Measurements from ENCODE around the gene PIEZO1. TPM values are rescaled to one million over a fixed set of nuclear protein-coding genes. Genes with fewer than 3 reads are reported as not detected.
A peak's percentile ranks its signal among the peaks of the same experiment; 100 is the strongest.
"Not testable (repeated sequence)": the region's sequence is repeated elsewhere in the genome, so short reads cannot be mapped to it uniquely, and the experiment has no call there.

Gene PIEZO1
- total RNA-seq, 1 donor from 2014 or later: 198 TPM

DNA sequence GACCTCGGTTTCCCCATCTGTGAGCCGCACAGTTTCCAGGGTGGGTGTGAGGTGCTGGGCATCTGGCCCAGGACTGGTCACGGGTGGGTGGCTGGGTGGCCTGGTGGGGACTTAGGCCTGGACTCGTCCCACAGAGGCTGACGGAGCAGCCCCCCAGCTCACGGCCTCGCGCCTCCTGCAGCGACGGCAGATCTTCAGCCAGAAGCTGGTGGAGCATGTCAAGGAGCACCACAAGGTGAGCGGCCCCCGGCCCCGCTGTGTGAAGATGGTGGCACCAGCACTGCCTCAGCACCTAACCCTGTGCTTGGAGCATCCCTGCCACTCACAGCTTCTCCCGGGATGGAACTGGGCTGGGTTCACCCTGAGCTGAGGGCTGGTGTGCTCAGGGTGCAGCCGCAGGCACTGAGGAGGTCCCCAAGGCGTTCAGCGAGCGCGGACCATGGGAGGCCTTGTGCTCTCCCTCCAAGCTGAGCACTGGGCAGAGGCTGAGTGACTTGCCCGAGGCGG is 20.9 kb upstream of the PIEZO1 start:
- no peak for DNase-seq (ENCODE audit: low read depth)

GRCh38 chr16:88805340-88805715 is 20.3 kb upstream of the PIEZO1 start:
- no peak for DNase-seq (ENCODE audit: low read depth)

DNA sequence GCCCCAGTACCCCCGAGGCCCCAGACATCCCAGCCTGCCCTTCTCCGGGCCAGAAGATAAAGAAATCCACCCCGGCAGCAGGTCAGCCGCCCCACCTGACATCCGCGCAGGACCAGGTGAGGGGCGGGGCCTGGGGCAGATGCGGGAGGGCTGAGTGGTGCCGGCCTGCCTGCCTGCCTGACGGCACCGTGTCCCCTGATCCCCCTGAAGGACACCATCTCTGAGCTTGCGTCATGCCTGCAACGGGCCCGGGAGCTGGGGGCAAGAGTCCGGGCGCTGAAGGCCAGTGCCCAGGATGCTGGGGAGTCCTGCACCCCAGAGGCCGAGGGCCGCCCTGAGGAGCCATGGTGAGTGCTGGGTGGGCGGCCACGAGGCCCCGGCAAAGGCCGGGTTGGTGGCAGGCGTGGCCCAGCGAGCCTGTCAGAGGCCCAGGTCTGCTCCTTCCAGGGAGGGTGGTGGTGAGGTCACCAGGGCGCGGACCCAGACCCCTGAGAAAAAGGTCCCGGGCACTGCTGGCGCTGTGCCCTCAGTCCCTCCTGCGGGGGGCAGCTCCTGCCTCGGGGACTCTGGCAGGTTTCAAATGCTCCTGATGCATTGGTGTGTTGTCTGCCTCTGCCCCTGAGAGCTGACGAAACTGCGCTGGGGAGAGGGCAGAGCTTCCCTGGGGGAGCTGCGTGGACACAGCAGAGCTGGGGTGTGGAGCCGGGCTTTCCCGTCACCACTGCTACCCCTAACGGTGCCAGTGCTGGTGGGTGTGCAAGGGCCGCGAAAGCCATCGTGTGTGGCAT is 19.7 kb upstream of the PIEZO1 start:
- no peak for DNase-seq (ENCODE audit: low read depth)

DNA sequence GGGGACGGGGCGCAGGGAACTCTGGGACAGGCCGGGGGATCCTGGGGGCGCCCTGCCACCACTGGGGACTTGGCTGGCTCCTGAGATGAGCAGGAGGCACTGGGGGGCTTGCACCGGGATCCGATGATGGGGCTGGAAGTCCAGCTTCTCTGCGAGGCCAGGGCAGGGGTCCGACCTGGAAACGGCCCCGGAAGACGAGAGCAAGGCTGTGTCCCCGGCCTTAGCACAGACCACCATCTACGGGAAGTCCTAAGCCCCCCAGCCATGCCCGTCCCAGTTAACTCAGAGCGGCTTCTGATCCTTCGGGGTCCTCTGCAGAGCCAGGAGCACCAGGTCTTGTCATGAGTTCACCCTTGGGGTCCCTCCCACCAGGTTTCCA is 19.1 kb upstream of the PIEZO1 start:
- DNase-seq (ENCODE audit: low read depth): no peak

DNA sequence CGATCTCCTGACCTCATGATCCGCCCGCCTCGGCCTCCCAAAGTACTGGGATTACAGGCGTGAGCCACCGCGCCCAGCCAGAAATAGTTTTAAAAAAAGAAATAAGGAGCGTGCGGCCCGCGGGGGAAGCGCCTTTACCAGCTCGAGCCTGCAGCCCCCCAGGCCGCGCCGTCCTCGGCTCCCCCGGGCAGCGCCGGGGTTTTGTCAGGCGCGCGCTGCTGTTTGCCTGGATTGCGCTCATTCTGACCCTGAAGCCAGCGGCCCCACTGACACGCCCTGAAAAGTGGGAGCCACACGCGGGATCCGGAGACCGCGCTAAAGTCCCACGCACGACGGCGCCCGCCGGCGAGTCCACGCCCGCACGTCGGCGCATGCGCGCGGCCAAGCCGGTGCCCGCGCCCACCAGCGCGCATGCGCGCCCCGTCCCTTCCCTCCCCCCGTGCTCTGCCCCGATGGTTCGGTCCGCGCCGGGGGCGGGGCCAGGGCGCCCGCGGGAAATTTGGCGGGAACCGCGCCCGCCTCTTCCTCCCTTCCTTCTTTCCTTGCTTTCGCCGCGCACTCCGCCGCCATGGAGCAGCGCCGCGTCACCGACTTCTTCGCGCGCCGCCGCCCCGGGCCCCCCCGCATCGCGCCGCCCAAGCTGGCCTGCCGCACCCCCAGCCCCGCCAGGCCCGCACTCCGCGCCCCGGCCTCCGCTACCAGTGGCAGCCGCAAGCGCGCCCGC is 18.4 kb upstream of the PIEZO1 start, which contains the start of gene CDT1:
Gene CDT1 (plus strand): TSS at position 526 of the 724 bp plus-strand sequence. CDS start 43 bp downstream, at position 569.
- peak; percentile 76 for DNase-seq (ENCODE audit: low read depth)

DNA sequence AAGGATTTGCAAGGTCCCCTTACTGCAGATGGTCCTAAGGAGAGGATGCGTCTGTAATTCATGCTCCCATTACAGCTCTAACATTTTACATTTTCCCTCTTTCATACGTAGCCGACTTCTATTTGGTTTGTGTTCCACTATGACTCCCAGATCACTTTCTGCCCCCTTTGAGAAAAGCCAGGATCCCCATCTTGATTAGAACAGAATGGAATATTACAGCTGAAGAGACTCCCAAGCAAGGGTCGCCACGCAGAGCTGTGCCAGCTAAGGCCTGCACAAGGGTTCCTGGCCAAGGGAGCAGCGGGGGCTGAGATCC is 15.2 kb upstream of the PIEZO1 start:
- DNase-seq (ENCODE audit: low read depth): no peak

DNA sequence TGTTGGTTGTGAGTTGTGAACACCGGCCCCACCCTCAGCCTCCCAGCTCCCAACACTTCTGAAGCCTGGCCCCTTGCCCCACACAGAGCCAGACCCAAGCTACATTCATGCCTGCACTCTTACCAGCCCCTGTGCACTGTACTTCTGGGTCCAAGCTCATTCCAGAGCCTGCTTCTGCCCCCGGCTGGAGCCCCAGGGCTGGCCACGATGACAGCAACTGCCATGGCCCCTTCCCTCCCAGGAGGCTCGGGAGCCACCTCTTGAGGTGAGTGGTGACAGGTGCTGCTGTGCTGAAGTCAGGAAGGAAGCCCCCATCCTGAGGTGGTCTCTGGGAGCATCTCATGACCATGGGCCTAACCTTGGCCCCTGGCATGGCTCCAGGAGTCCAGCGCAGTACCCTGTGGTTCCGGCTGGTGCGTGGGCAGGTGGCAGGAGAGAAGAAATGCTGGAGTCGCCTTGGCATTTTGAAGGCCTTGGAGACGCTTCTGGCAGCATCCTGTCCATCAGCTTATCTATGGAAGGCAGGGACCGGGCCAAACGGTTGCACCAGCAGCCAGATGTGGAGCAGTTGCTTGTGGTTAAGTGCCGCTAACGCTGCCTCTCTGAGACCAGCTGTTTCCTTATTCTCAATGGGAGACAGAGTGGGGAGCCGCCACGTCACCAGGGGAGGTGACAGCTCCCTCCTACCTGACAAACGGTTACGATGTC is 14.7 kb upstream of the PIEZO1 start:
- DNase-seq (ENCODE audit: low read depth): no peak

DNA sequence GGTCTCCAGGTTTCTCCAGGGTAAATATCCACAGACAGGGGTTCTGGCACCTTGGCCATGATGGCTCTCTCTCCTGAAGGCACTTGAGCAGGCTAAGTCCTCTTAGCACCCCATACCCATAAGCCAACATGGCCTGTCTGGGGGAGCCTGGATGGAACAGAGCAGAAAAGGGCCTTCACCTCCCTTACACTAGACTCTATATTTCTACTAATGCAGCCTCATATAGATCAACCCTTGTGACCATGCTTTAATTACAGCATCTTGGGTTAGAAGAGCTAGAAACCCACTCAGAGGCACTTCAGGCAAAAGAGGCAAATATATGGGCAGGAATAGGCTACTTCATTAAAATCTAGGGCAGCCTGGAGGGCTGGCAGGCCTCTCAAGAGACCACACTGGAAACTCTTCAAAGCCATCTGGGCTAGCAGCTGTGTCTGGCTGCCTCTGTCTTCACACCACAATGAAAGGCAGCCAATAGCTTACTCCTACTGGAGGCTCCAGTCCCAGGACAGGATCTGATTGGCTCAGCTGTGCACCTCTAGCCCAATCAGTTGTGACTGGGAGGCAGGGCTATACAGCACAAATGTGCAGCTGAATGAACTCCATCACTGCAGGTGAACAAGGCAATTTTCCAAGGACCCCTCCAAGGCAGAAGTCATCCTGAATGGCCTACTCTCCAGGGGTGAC is 13.9 kb upstream of the PIEZO1 start:
- DNase-seq (ENCODE audit: low read depth): peak; percentile 27

GRCh38 chr16:88798073-88798472 is 13.1 kb upstream of the PIEZO1 start:
- DNase-seq (ENCODE audit: low read depth): no peak

- no peak for DNase-seq (ENCODE audit: low read depth)
These were observed 11.3 kb upstream of the PIEZO1 start for GRCh38 chr16:88796278-88796677.

- no peak for DNase-seq (ENCODE audit: low read depth)
These were observed 8.4 kb upstream of the PIEZO1 start for GRCh38 chr16:88793251-88793954.

DNA sequence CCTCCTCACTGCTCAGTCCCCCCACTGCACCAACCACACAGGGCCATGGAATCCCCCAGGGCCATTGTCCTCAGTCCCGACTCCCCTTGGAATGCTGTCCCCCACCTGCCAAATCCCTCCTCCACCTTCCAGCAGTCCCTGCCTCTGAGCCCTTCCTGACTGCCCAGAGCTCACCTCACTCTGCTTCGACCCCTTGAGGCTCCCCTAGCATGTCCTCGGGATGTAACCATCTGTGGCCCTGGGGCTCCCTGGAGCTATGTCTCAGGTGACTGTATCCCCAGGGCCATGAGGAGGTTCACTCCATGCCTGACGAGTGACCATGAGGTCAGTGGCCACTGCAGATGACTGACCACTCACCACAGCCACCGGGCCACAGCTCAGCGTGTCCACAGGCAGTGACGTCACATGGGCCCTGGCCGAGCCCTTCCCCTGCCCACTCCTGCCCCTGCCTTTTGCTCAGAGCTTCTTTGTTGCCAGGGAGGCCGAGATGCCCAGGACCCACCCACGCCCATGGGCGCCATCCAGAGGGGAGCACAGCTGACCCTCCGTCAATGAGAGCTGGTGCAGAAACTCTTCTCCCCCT is 7.7 kb upstream of the PIEZO1 start:
- peak; percentile 27 for DNase-seq (ENCODE audit: low read depth)

GRCh38 chr16:88792078-88792550 is 7.1 kb upstream of the PIEZO1 start:
- DNase-seq (ENCODE audit: low read depth): no peak

GRCh38 chr16:88790312-88791211 is 5.5 kb upstream of the PIEZO1 start:
- no peak for DNase-seq (ENCODE audit: low read depth)

GRCh38 chr16:88789594-88789993 is 4.6 kb upstream of the PIEZO1 start:
- peak; percentile 30 for DNase-seq (ENCODE audit: low read depth)

DNA sequence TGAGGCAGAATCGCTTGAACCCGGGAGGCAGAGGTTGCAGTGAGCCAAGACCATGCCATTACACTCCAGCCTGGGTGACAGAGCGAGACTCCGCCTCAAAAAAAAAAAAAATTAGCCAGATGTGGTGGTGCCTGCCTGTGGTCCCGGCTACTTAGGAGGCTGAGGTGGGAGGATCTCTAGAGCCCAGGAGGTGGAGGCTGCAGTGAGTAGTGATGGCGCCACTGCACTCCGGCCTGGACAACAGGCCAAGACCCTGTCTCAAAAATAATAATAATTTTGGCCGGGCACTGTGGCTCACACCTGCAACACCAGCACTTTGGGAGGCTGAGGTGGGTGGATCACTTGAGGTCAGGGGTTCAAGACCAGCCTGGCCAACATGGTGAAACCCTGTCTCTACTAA is 3.7 kb upstream of the PIEZO1 start:
- DNase-seq (ENCODE audit: low read depth): not testable (repeated sequence)

- no peak for DNase-seq (ENCODE audit: low read depth)
These were observed 2.7 kb upstream of the PIEZO1 start for GRCh38 chr16:88787579-88788314.

- DNase-seq (ENCODE audit: low read depth): no peak
These were observed 239 bp downstream of the PIEZO1 start for GRCh38 chr16:88784856-88785105.

All from myocyte (in vitro differentiated cells).